GM23338 (cell line): ENCODE measurements around the gene MYO1E. TPM values are rescaled to one million over a fixed set of nuclear protein-coding genes. Genes with fewer than 3 reads are reported as not detected.

Experiments
- ATAC-seq: fragments of 200-7000 bp; cut with Tn5 transposase; 3 replicates; pipeline ENCODE4 v1.9.1; 2020
- DNase-seq: peaks from one replicate; pipeline ENCODE4 v3.0.0-alpha.2; 2015; ENCODE audit warnings: low spot score
- H2AFZ ChIP-seq: fragments of 200-600 bp; sonication (generic); 2 replicates; pipeline ENCODE4 v1.8.0; 2016; ENCODE audit warnings: antibody characterized with exemption, mild to moderate bottlenecking, moderate library complexity
- H3F3A ChIP-seq: fragments of 200-600 bp; sonication (generic); replicated peaks from 2 replicates; pipeline ENCODE4 v1.8.0; 2017; ENCODE audit warnings: antibody characterized with exemption, mixed run types, low read depth
- H3K27ac ChIP-seq: fragments of 200-600 bp; sonication (generic); 2 replicates; pipeline ENCODE4 v1.6.1; 2016; ENCODE audit warnings: low read depth
- H3K27me3 ChIP-seq: fragments of 200-600 bp; sonication (generic); 2 replicates; pipeline ENCODE4 v1.8.0; 2016; ENCODE audit warnings: mild to moderate bottlenecking, mixed run types, moderate library complexity; ENCODE audit not compliant: insufficient read depth
- H3K36me3 ChIP-seq: fragments of 200-600 bp; sonication (generic); 2 replicates; pipeline ENCODE4 v1.8.0; 2016; ENCODE audit warnings: mild to moderate bottlenecking; ENCODE audit not compliant: insufficient read depth
- H3K4me1 ChIP-seq: fragments of 200-600 bp; sonication (generic); 2 replicates; pipeline ENCODE4 v1.8.0; 2016; ENCODE audit warnings: mild to moderate bottlenecking, moderate library complexity; ENCODE audit not compliant: insufficient read depth
- H3K4me2 ChIP-seq: fragments of 200-600 bp; sonication (generic); 2 replicates; pipeline ENCODE4 v1.7.1; 2017; ENCODE audit warnings: mixed run types
- H3K4me3 ChIP-seq: fragments of 200-600 bp; sonication (generic); 2 replicates; pipeline ENCODE4 v1.6.1; 2016; ENCODE audit warnings: mixed run types
- H3K79me2 ChIP-seq: fragments of 200-600 bp; sonication (generic); replicated peaks from 2 replicates; pipeline ENCODE4 v1.8.0; 2017; ENCODE audit warnings: mild to moderate bottlenecking; ENCODE audit not compliant: insufficient read depth
- H3K9me2 ChIP-seq: fragments of 200-600 bp; sonication (generic); 2 replicates; pipeline ENCODE4 v1.8.0; 2017; ENCODE audit not compliant: insufficient read depth
- H4K20me1 ChIP-seq: fragments of 200-600 bp; sonication (generic); replicated peaks from 2 replicates; pipeline ENCODE4 v1.8.0; 2017; ENCODE audit warnings: mild to moderate bottlenecking; ENCODE audit not compliant: insufficient read depth
- H3K27ac Mint-ChIP-seq: 2 replicates; pipeline ENCODE4 v1.8.0; 2020; ENCODE audit warnings: inconsistent platforms, mild to moderate bottlenecking, moderate library complexity, mixed read lengths
- H3K27me3 Mint-ChIP-seq: 3 replicates; pipeline ENCODE4 v1.8.0; 2022; ENCODE audit warnings: low read depth, mild to moderate bottlenecking, moderate library complexity, mixed read lengths, inconsistent platforms; ENCODE audit not compliant: insufficient read depth, poor library complexity
- H3K36me3 Mint-ChIP-seq: 3 replicates; pipeline ENCODE4 v1.8.0; 2021; ENCODE audit warnings: low read depth, mild to moderate bottlenecking, inconsistent platforms, moderate library complexity, mixed read lengths
- H3K4me1 Mint-ChIP-seq: 3 replicates; pipeline ENCODE4 v1.8.0; 2020; ENCODE audit warnings: mild to moderate bottlenecking, inconsistent platforms, mixed read lengths
- H3K4me3 Mint-ChIP-seq: 3 replicates; pipeline ENCODE4 v1.8.0; 2021; ENCODE audit warnings: moderate library complexity, mild to moderate bottlenecking, inconsistent platforms, mixed read lengths
- H3K9me3 Mint-ChIP-seq: 3 replicates; pipeline ENCODE4 v1.8.0; 2020; ENCODE audit warnings: moderate library complexity, mild to moderate bottlenecking, inconsistent platforms, mixed read lengths
- CREB1 ChIP-seq: fragments of 250-450 bp; sonication (Bioruptor Pico); IDR thresholded peaks from 2 replicates; pipeline ENCODE4 v1.5.0; 2020; ENCODE audit warnings: low read depth, mild to moderate bottlenecking, moderate library complexity
- CTCF ChIP-seq, 2 experiments: fragments of 200-600 bp in 1 of 2; sonication (generic) in 1 of 2; conservative IDR thresholded peaks; 2 replicates each; pipeline versions ENCODE4 v1.5.1 to v1.6.1; 2016 to 2017; ENCODE audit warnings: antibody characterized with exemption in 2 of 2, low read depth in 2 of 2, mild to moderate bottlenecking in 2 of 2, moderate library complexity in 1 of 2
- ETS1 ChIP-seq: IDR thresholded peaks from 2 replicates; pipeline ENCODE4 v1.6.1; 2016; ENCODE audit warnings: antibody characterized with exemption
- EZH2 ChIP-seq: fragments of 200-600 bp; sonication (generic); IDR thresholded peaks from one replicate; pipeline ENCODE4 v1.8.0; 2017; ENCODE audit warnings: antibody characterized with exemption, mild to moderate bottlenecking, low read depth; ENCODE audit not compliant: unreplicated experiment
- EZH2phosphoT487 ChIP-seq: fragments of 200-600 bp; sonication (generic); IDR thresholded peaks from one replicate; pipeline ENCODE4 v1.8.1; 2018; ENCODE audit warnings: antibody characterized with exemption; ENCODE audit not compliant: unreplicated experiment
- JUNB ChIP-seq: IDR thresholded peaks from one replicate; pipeline ENCODE4 v1.6.1; 2016; ENCODE audit warnings: antibody characterized with exemption; ENCODE audit not compliant: unreplicated experiment
- NANOG ChIP-seq: IDR thresholded peaks from 2 replicates; pipeline ENCODE4 v1.6.1; 2016; ENCODE audit warnings: antibody characterized with exemption, borderline replicate concordance
- POLR2AphosphoS5 ChIP-seq: IDR thresholded peaks from 2 replicates; pipeline ENCODE4 v1.6.1; 2016; ENCODE audit warnings: antibody characterized with exemption, low read depth
- REST ChIP-seq: IDR thresholded peaks from one replicate; pipeline ENCODE4 v1.6.1; 2018; ENCODE audit warnings: antibody characterized with exemption; ENCODE audit not compliant: unreplicated experiment
- STAT1 ChIP-seq: IDR thresholded peaks from one replicate; pipeline ENCODE4 v1.6.1; 2016; ENCODE audit warnings: antibody characterized with exemption; ENCODE audit not compliant: unreplicated experiment
- ZNF114 ChIP-seq: fragments of 250-450 bp; sonication (Bioruptor Pico); IDR thresholded peaks from 2 replicates; pipeline ENCODE4 v1.5.0; 2020; ENCODE audit warnings: mild to moderate bottlenecking, moderate library complexity
- ZNF331 ChIP-seq: fragments of 250-450 bp; sonication (Bioruptor Pico); IDR thresholded peaks from 2 replicates; pipeline ENCODE4 v1.5.0; 2020; ENCODE audit warnings: low read depth, mild to moderate bottlenecking, moderate library complexity
- ZNF462 ChIP-seq: fragments of 250-450 bp; sonication (Bioruptor Pico); IDR thresholded peaks from 2 replicates; pipeline ENCODE4 v1.5.0; 2020; ENCODE audit warnings: mild to moderate bottlenecking, moderate library complexity
- polyA plus RNA-seq: library from polyadenylated mRNA; unstranded; fragments of >200 nt; fragmentation: Nextera tagmentation; extraction: Ambion mirVana; gene quantifications from 2 replicates; pipeline ENCODE4 v1.2.1, GENCODE V29; 2016
- total RNA-seq: library from RNA; depleted of rRNA; stranded (reverse); fragments of >200 nt; shearing (Covaris generic); gene quantifications from 2 replicates; pipeline ENCODE4 v1.2.3, GENCODE V29; 2014

The MYO1E gene
- total and polyA plus RNA-seq, 2 experiments from 2014 or later = 68.3 to 131 TPM

- Histone ChIP-seq H3K4me1 (no peaks in the 10 kb centered on the region), H3K27me3 (no peaks in the 10 kb centered on the region), H3K9me2 (no peaks in the 10 kb centered on the region), H4K20me1 (no peaks in the 10 kb centered on the region; the same call in 1 of the 2 replicates), H3K4me3 (no peak overlapping the region), H3K4me2 (no peak overlapping the region), H3K79me2 (no peaks in the 10 kb centered on the region), H2AFZ (no peak overlapping the region), H3F3A (no peaks in the 10 kb centered on the region), H3K36me3 (peaks cover 17% of the 10 kb centered on the region; the same call in 1 of the 2 replicates), H3K27ac (no peak overlapping the region)
- no peak for TF ChIP-seq NANOG
- TF ChIP-seq CREB1 (CRISPR knock-in tag) = no peak
- TF ChIP-seq REST = no peak
- TF ChIP-seq EZH2phosphoT487 = no peak
- no peak for TF ChIP-seq CTCF (conservative IDR thresholded peaks at IDR 0.05; ENCODE audit: low read depth in 2 of 2)
- TF ChIP-seq STAT1 = no peak
- no peak for TF ChIP-seq EZH2
- TF ChIP-seq ZNF331 (CRISPR knock-in tag) = no peak
- TF ChIP-seq ZNF114 (CRISPR knock-in tag) = no peak
- no peak for TF ChIP-seq ZNF462 (CRISPR knock-in tag)
- no peak for TF ChIP-seq JUNB
- no peak for TF ChIP-seq POLR2AphosphoS5
- TF ChIP-seq ETS1 = no peak
- DNase-seq (no peak), ATAC-seq (no peak)
- Mint-ChIP-seq H3K4me3 (no peak overlapping the region), H3K27me3 (peaks cover under 1% of the 10 kb centered on the region), H3K9me3 (no peaks in the 10 kb centered on the region; the same call in 2 of the 3 replicates), H3K36me3 (peaks cover 11% of the 10 kb centered on the region), H3K27ac (no peak overlapping the region), H3K4me1 (peaks cover 2% of the 10 kb centered on the region; the same call in 2 of the 3 replicates)
Measured at GRCh38 chr15:59099162-59099685, 273.4 kb downstream of the MYO1E start.
